ENCODE results near the gene RSF1.
"Not testable (repeated sequence)": the region's sequence is repeated elsewhere in the genome, so short reads cannot be mapped to it uniquely, and the experiment has no call there.

Gene RSF1

GRCh38 chr11:77820565-77821348 is at the start of gene RSF1, which contains the start of gene AAMDC:
Gene RSF1 (minus strand): TSS chr11:77820722. CDS start chr11:77820714, 8 bp downstream.
Gene AAMDC (plus strand): TSS chr11:77821144. CDS start chr11:77842497, 21,353 bp downstream.
- peak; percentile 90 for FAIRE-seq

GRCh38 chr11:77868744-77869143 is 48.2 kb upstream of the RSF1 start:
- no peak for FAIRE-seq

- FAIRE-seq: no peak
Measured at GRCh38 chr11:77866336-77866735, 45.8 kb upstream of the RSF1 start.

DNA sequence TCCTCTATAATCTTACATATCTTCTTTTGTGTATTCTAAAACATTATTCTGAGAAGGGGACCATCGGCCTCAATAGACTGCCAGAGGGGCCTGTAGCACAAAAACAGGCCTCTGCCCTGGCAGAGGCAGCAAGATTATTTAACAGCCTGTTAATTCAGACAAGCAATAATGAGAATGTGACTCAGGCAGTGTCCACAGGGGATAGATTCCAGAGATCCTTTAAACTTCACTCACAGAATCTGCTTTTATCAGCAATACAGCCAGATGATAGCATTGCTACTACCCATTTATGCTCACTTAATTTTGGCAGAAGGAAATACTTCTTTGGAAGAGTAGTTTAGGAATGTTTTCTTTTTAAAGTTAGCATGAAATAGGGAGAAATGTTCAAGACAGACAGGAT is 45.3 kb upstream of the RSF1 start:
- no peak for FAIRE-seq

- not testable (repeated sequence) for FAIRE-seq
Measured at GRCh38 chr11:77861444-77861843, 40.9 kb upstream of the RSF1 start.

DNA sequence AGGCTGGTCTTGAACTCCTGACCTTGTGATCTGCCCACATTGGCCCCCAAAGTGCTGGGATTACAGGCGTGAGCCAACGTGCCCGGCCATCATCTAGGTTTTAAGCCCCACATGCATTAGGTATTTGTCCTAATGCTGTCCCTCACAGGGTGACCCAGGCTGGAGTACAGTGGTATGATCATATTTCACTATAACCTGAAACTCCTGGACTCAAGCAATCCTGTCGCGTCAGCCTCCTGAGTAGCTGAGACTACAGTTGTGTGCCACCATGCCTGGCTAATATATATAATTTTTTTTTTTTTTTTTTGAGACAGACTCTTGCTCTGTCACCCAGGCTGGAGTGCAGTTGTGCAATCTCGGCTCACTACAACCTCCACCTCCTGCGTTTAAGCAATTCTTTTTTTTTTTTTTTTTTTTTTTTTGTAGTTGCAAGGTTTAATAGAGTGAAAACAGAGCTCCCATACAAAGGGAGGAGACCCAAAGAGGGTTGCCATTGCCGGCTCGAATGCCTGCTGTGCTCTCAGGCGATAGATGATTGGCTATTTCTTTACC is 37.5 kb upstream of the RSF1 start:
- FAIRE-seq: not testable (repeated sequence)

DNA sequence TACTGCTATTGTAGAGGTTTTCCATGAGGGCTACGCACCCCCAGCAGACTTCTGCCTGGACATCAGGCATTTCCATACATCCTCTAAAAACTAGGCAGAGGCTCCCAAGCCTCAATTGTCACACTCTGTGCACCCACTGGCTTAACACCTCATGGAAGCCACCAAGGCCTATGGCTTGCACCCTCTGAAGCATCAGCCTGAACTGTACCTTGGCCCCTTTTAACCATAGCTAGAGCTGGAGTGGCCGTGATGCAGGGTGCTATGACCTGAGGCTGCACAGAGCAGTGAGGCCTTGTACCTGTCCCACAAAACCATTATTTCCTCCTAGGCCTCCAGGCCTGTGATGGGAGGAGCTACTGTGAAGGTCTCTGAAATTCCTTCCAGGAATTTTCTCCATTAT is 34.3 kb upstream of the RSF1 start:
- FAIRE-seq: no peak

- no peak for FAIRE-seq
Measured at GRCh38 chr11:77851503-77851902, 31.0 kb upstream of the RSF1 start.

- not testable (repeated sequence) for FAIRE-seq
Measured at GRCh38 chr11:77843700-77844099, 23.2 kb upstream of the RSF1 start.

DNA sequence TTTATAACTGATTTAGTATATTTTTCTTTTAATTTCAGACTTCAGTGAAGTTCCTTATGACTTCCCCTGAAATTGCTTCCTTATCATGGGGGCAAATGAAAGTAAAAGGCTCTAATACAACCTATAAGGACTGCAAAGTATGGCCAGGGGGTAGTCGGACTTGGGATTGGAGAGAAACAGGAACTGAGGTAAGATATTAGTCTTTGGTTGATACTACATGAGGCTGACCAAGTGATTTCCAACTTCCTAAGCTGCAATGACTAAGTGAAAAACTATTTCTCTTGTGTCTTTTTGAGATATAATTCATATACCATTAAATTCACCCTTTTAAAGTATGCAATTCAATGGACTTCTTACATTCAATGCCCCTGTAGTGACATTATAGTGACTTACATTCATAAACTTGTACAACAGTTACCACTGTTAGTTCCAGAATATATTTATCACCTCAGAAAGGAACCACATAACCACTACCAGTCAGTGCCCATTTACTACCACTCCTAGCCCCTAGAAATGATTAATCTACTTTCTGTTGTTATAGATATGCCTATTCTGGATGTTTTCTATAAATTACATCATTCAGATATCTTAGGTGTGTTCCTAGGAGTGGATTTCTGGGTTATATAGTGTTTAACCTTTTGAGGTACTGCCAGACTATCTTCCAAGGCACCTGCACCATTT is 22.1 kb upstream of the RSF1 start:
- FAIRE-seq: no peak

DNA sequence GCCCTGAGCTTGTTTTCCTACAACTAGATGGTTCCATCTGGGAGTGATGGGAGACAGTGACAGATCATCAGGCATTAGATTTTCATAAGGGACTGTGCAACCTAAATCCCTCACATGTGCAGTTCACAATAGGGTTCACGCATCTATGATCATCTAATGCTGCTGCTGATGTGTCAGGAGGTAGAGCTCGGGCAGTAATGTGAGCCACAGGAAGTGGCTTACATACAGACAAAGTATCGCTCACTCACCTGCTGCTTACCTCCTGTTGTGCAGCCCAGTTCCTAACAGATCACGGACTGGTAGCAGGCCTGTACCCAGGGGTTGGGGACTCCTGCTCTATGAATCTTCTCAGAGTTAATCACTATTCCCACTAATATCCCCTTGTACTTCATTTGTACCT is 12.8 kb upstream of the RSF1 start:
- FAIRE-seq: no peak

- FAIRE-seq: no peak
Measured at GRCh38 chr11:77828926-77829325, 8.4 kb upstream of the RSF1 start.

GRCh38 chr11:77823775-77824174 is 3.3 kb upstream of the RSF1 start:
- no peak for FAIRE-seq

DNA sequence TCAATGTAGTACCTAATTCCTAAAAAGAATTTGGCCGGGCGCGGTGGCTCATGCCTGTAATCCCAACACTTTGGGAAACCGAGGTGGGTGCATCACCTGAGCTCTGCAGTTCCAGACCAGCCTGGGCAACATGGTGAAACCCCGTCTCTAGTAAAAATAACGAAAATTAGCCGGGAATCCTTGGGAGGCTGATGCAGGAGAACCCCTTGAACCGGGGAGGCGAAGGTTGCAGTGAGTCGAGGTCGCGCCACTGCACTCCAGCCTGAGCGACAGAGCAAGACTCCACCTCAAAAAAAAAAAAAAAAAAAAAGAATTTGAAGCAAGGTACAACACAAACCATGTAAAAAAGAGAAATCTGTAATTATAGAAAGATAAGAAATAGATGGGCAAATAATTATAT is 1.6 kb upstream of the RSF1 start:
- FAIRE-seq: not testable (repeated sequence)

GRCh38 chr11:77821349-77821851 is 878 bp upstream of the RSF1 start:
- no peak for FAIRE-seq

DNA sequence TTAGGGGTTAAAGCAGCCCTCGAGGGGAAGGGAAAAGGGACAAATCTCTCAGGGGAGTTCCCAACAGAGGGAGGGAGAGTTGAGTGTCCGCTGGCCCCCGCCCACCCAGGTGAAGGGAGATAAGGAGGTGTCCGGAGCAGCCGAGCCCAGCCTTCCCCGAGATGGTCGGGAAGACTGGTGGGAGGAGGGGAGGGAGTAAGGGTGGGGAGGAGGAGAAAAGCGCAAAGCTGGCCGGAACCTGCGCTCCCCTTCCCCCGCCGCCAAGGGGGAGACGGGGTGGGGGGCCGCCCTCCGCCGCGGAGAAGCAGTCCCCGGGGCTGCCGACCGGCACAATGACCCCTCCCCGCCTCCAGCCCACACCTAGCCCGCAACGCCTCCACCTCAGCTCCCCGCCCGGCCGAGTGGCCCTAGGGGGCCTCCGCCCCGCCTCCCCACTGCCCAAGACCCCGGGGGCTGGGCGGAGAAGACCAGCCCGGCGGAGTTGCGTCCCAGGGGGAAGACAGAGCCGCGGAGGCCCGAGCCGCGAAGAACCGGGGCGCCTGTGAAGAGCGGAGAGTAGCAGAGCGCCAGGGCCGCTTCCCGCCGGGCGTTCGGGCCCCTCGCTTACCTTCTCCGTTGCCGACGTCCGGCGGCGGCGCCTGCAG is 479 bp downstream of the RSF1 start:
- FAIRE-seq: no peak

- FAIRE-seq: peak; percentile 6
Measured at GRCh38 chr11:77819411-77819920, 1.1 kb downstream of the RSF1 start.

- no peak for FAIRE-seq
Measured at GRCh38 chr11:77815459-77815858, 5.1 kb downstream of the RSF1 start.

DNA sequence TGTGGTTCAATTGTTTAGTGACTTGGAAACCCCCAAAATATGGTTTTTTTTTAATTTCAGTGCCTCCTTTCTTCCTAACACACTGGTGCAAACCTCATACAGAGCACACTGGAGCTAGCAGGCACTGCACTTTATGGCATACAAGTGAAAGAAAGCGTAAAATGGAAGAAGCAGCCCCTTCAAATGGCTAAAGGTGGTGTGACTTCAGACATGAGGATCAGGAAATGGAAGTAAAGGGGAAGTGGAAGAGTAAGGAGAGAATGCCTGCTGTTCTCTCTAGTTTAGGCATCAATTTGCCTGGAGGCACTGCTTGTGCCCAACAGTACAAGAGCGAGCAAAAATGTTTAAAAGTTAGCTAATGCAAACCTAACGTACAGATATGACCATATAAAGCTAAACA is 5.7 kb downstream of the RSF1 start:
- FAIRE-seq: no peak

DNA sequence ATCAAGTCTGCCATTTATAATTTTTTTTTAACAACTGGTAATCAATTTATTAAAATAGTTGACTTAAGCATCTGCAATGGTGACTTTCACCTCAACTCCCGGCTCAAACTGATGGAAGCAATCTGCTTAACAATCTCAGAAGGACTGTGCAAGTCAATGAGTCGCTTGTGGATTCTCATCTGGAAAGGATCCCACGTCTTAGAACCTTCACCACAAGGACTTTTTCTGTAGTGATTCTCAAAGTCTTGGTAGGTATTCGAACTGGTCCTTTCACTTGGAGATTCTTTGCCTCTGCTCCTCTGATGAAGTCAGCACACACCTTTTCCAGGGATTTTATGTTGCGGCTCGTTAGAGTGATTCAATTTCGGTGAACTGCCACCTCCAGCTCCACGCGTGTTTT is 7.3 kb downstream of the RSF1 start:
- no peak for FAIRE-seq

DNA sequence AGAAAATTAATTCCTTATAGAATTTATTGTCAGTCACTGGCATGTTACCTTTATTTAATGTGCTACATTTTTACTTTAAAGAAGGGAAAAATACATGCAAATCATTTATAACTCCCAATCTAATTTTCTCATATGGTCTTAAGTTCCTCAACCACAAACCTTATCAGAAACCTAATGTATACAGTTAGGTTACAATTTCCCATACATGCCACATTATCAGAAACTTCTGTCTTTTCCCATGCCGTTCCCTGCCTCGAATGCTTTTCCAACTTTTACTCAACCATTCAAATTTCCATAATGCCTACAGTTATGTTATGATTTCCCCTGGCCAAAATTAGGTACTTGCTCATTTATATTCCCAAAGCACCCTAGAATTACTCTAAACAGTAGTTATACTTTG is 13.5 kb downstream of the RSF1 start:
- FAIRE-seq: no peak

DNA sequence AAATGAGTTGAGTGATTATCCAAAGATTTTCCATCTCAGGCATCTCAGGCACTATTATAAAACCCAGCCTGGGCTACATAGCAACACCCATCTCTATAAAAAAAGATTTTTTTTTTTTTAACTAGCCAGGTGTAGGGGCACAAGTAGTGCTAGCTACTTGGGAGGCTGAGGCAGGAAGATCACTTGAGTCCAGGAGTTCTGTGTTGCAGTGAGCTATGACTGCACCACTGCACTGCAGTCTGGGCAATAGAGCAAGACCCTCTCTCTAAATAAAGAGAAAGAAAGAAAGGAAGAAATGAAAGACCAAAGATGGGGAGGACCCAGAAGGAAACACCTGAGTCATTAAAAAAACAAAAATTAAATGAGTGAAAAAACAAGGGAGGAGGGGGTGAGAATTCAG is 14.1 kb downstream of the RSF1 start:
- FAIRE-seq: no peak

DNA sequence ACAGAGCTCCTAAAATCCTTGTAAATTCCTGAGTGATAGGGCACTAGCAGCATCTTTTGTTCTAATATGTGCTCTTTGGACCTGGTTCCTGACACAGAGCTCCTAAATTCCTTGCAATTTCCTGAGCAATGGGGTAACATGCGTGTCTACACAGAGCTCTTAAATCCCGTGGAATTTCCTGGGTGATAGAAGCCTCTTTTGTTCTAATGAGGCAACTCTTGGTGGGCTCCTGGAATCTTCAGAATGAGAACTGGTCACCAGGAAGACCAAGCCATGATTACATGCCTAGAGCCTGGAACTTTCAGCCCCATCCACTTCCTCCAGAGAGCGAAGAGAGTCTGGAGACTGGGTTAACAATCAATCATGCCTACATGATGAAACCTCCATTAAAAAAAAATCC is 19.0 kb downstream of the RSF1 start:
- no peak for FAIRE-seq

Measured in A204.1 (cell line).